ENCODE results near the gene LZTFL1.

Gene LZTFL1

DNA sequence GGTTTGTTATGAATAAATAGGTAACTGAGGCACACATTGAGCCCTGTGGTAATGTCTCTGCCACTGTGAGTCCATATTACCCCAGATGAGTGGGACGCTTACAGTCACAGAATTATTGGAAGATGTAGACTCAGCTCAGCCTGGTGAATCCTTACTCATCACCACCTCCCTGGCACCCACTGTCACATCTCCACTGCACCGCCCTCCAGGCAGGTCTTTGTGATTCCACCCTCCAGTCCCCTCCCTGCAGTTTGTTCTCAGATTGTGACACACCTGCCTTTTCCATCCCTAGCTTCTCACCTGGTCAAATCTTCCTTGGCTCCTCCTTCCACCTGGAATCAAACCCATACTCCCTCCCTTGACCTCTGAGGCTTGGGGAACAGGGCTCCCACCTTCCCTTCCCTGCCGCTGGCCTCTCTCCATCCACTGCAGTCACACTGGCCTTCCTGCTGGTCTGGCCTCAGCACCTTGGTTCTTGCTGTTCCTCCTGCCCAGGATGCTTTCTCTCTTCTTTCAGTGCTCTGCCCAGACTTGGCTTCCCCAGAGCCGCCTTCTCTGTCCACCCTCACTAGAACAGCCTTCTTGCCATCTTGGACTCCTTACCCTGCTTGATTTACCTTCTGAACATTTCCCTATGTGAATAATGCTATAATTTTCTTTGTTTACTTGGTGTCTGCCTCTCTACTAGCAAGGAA is 55.0 kb downstream of the LZTFL1 start:
- no peak for DNase-seq (ENCODE audit: low read depth in 2 of 2)

DNA sequence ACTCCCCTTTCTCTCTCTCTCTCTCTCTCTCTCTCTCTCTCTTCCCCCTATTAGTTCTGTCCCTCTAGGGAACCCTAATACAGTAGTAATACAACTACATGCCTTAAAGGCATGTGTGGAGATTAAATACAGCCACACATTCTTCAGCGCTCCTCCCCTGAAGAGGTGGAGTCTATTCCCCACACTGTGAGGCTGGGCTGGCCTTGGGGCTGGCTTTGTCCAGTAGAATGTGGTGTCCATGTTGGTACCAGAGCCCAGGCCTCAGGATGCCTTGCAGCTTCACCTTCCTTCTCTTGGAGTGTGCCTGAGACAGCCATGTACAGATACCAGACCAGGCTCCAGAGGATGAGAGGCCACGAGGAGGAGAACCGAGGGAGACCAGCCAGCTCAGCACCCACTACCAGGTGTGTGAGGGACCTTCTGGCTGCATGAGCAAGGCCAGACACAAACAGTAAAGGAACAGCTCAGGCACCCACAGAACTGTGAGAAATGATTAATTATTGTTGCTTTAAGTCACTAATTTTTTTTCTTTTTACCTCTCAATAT is 56.2 kb downstream of the LZTFL1 start:
- DNase-seq (ENCODE audit: low read depth in 2 of 2), result no peak

DNA sequence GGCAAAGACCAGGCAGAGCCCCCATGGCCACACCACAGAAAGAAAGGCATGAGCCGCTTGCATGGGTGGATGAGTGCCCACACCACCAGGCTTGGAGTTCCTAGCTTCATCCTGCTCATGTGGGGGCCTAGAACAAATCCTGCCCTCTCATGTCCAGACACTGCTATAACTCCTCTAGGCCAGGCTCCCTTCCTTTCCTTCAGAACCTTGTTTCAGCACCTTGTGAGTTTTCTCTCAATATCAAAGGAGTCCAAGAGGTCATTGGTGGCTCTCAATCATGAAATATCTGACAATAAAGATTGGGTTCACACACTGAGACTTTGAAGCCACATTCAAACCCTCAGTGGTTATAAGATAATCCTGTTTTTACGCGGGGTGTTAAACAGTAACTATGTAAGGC is 58.3 kb downstream of the LZTFL1 start:
- no peak for DNase-seq (ENCODE audit: low read depth in 2 of 2)

DNA sequence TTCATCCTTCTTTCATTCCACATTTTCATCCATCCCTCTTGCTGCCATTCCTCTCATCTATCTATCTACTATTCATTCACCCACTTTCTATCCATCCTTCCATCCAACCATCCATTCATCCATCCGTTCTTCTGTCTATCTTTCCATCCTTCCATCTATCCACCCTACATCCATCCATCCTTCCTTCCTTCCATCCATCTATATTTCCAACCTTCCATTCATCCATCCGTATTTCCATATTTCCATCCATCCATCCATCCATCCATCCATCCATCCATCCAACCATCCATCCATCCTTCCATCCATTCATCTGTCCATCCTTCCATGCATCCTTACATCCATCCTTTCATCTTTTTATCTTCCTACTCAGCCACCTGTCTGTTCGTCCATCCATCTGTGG is 59.5 kb downstream of the LZTFL1 start:
- DNase-seq (ENCODE audit: low read depth in 2 of 2), result no peak

DNA sequence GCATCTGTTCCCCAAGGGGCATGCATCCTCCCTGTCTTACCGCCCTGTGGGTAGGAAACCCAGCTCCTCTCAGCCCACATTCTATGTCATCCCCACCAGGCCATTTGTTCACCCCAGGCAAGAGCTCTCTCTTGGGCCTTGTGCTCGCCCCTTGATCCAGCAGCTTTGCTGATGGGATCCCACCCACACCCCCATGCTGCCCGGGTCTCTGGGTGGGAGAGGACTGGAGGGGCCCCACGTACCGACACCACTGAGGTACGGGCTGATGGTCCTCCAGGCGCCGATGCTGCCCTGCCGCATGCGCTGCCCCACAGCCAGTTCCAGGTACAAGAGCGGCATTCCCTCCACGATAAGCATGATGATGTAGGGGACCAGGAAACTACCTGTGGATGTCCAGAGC is 60.1 kb downstream of the LZTFL1 start:
- DNase-seq (ENCODE audit: low read depth in 2 of 2), result no peak

DNA sequence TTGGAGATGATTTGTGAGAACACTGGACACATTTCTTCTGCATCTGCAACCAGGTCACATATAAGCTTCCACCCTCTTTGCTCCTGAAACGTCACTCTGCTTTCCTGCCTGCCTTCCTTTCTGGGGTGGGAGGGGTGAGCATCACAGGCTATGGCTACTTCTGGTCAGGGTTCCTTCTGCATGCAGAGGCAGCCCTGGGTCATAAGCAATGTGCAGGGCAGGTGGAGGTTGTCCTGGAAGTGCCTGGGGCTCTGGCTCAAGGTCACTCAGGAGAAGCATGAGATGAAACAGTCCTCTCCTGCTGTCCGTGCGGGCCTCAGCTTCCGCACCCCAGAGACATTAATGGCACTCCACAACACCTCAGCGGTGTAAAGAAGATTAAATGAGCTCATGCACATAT is 60.6 kb downstream of the LZTFL1 start:
- no peak for DNase-seq (ENCODE audit: low read depth in 2 of 2)

DNA sequence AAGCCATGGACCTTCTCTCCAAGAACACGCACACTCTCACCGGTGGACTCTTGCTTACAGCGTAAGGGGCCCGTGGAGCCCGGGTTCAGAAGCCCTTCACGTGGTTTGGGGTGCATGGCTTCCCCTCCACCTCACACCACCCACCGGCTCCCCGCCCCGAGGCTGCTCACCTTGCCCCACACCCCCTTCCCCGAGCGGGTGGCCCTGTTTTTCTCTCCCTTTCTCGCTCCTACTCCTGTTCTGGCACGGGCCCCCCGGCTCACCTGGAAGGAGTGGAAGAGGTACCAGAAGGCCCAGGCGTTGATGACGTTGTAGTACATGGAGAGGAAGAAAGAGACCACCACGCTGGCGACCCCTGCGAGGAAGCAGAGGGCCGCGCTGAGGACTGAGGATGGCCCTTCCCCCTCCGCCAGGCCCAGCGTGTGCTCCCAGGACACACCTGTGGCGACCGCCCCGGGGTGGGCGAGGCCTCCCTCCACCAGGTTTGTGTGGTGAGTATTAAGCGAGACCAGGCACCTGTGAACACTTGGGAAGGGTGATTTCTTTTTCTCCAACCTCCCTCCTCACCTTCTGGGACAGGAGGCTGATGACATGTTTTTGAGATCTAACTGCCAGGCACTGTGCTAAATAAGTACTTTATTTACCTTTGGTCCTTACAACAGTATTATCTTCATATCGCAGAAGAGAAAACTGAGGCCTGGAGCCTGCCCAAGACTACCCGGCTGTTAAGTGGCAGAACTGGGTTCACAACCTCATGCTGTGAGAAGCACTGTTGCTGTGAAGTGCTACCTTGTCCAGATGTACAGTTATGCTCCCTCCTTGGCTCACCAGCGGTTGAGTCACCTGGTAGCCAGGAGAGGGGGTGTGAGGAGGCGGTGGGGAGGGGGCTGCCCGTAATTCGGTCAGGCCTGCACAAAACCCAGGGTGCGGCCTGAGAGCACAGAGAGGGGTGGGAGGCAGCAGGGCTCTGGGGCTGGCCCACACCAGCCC is 61.9 kb downstream of the LZTFL1 start:
- no peak for DNase-seq (ENCODE audit: low read depth in 2 of 2)

DNA sequence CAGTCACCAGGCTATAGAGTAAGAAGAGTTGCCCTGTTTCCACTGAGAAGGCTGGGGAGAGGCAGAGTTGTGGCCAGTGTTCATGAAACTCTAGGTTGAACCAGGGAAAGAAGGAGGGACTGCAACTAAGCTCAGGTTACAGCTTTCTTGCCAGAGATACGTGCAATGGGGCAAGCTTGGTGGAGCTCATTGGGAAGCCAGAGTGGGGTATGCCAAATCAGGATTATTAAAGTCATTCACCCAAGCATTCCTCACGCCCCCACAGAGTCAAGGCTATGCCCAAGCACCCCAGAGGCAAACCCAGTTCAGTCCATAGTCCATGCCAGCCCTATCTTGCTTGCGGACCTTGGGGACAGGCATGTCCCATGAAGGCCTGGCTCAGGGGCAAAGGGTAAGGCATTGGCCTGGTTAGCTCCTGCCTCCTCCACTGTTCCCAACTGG is 63.1 kb downstream of the LZTFL1 start:
- no peak for DNase-seq (ENCODE audit: low read depth in 2 of 2)

DNA sequence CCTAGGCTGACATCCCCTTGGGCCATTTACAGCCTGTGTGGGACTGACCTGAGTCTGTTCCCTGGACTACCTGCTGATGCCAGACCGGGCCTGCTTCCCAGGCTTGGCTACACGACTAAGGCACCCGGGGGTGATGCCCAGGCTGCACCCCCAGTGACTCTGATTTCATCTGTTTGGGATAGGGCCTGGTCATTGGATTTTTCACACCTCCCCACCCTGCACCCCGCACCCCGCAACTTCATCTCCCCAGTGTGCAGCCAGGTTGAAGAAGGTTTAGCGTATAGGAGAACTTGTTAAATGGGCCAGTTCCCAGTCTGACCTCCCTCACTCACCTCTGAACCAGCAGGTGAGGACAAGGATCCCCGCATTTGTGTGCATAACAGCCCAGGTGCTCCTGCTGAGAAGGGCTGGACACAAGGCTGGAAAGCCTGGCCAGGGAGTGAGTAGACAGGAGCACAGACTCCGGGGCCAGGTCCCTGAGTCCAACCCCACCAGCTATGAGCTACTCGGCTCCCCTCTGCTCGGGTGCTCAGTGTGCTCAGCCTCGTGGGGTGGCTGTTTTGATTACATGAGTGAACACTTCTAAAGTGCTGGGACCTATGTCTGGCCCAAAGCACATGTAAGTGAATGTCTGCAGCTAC is 64.1 kb downstream of the LZTFL1 start:
- no peak for DNase-seq (ENCODE audit: low read depth in 2 of 2)

DNA sequence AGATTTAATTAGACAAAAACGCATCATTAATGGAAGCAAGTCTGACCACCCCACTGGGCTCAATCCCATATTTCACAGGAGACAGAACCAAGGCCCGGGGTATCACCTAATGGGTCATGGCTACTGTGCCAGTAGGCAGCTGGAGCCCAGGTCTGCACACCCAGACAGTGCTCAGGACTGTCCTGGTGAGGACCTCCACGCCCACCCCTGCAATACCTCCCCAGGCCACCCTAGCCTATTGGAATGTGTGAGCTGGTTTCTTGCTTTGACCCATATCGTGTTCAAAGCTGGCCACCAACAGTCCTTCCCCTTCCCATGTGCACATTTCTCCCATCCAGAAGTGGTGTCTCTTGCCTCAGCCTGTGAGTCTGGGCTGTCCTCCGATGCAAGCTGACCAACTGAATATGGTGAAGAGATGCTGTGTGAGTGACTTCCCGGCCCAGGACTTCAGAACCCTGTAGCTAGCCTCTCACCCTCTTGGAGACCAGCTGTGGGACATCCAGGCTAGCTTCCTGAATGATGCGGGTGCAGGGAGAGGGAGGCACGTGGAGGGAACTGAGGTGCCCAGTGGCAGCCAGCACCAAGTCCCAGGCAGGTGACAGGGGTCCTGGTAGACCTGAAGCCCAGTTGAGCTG is 64.7 kb downstream of the LZTFL1 start:
- DNase-seq (ENCODE audit: low read depth in 2 of 2), result no peak

DNA sequence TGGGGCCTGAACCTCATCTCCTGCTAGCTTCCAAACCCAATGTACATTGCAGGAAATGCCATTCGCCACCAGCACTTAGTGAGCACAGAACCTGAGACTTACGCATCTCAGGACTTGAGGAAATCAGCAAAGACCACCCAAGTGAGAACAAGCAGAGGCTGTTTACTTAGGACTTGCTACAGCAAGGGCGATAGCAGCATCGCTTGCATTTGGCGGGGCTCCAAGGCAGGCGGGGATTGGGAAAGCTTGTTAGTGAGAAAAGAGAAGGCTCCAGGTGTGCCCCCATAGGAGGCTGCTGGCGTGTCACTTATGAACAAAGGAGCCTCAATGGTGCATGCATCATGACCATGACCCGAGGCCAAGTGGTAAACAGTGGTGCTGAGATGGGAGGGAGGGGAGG is 65.3 kb downstream of the LZTFL1 start:
- DNase-seq (ENCODE audit: low read depth in 2 of 2), result no peak

DNA sequence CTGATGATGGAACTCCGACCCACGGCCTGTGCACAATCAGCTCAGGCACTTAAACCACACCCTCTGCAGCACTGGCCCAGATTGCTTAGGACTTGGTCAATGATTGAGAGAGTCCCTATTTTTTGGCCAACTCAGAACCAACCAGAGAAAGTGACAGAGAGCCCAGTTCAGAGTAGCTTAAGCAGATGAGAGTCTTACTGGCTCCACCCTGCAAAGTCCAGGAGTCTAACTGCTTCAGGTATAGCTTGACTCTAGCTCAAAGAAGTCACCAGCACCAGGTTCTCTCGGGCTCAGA is 65.7 kb downstream of the LZTFL1 start:
- DNase-seq (ENCODE audit: low read depth in 2 of 2), result no peak

DNA sequence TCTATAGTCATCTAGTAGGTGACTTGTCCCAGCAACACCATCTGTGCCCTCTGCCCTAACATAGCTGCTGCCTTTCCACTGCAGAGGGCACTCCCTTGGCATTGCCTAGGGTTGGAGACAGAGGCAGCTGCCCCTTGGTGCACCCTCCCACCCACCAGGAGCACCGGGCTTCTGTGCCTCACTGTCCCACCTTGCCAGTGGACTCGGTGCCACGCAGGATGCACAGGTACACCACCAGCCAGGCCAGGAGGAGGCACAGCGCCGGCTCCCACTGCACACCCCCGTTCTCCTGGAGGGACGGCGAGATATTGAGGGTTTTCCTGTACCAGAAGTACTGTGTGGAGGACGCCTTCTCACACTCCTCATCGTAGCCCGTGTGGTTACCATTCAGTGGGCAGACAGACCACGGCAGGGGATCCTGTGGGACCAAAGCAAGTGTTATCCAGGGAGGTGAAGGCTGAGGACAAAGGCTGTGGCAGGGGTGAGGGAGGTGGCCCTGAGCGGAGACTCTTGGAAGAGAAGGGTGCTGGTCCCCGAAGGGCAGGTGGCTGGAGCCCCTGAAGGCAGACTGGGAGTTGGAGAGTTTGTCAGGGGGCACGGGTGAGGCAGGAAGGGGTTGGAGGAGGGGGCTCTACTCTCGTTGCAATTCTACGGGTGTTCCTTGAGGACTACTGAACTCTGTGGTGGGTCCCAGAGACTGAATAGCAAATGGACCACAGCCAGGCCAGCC is 66.2 kb downstream of the LZTFL1 start:
- DNase-seq (ENCODE audit: low read depth in 2 of 2), result no peak

DNA sequence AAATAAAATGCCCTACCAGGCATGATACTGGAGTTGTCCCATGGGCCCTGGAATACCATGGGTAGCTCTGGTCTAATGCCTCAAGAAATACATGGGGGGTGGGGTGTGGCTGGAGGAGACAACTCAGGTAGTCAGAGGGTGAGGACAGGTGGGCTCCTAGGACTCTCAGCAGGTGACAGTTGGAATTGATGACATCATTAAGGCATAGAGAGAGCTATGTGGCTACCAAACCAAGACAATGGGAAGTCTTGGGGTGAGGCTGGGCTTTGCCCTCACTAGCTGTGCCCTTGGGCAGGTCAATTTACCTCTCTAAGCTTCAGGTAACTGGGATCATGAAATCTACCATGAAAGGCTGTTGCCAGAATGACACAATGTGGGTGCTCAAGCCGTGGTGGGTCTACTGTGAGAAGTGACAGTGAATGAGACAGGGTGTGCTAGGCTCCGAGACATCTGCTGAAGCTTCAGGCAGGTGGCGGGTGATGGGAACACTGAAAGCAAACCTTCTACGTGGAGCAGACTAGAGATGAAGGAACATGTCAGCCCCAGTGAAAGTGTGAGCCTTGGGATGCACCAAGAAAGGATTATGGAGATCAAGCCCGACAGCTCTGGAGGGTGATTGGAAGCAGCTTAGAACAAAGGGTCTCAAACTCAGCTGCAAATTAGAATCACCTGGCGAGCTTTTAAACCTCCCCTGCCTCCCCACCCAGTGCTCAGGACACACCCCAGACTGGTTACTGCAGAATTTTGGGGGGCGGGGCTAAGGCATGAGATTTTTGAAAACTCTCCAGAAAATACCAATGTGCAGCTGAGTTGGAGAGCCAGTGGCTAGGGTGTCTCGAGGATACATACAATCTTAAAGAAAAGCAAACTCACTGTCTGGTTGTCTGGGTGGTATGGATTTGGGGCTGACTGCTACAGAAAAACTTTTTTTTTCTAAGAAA is 67.1 kb downstream of the LZTFL1 start:
- DNase-seq (ENCODE audit: low read depth in 2 of 2), result no peak

DNA sequence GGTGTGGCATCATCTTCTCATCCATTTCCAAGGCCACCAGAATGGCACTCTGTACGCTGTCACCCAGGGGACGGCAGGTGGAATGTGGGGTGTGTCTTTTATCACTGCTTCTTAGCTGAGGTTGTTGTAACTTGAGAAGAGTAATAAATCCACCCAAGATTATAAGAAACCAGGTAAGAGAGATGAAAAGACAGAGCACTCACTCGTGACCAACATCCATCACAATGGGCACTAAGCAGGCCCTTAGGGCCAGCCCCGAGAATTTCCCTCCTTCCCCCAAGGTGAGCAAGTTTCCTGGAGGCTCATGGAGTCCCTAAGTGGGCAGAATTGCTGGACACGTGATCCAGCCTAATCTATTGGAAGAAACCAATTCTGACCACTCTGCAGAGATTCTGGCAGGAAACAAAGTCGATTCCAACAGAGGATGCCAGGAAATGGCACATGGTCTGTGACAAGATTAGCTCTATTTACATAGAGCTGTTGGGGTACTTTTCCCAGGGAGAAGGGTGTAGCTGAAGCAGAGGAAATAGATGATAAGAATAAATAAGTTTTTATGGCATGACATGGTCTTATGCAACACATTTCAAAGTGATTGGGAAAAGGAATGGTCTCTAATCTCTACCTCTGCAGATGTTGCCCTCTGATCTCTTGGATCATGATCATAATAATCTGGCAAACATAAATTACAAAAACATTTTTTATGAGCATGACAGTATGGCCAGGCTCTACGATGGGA is 68.0 kb downstream of the LZTFL1 start:
- DNase-seq (ENCODE audit: low read depth in 2 of 2), result no peak

Data from fibroblast of skin of left biceps (primary cell).